H9 (cell line): Measurements from ENCODE around the gene LMCD1. TPM values are rescaled to one million over a fixed set of nuclear protein-coding genes. Genes with fewer than 3 reads are reported as not detected.

Experiments
- DNase-seq: peaks from one replicate; pipeline ENCODE4 v3.0.0-alpha.2; 2017
- H2AFZ ChIP-seq: one replicate; pipeline ENCODE4 v1.6.1; 2013; ENCODE audit warnings: mild to moderate bottlenecking, low read length, control low read depth, moderate library complexity
- H2AK5ac ChIP-seq: 2 replicates; pipeline ENCODE4 v1.6.1; 2013; ENCODE audit warnings: low read length, control low read depth, mixed read lengths; ENCODE audit not compliant: insufficient read length
- H2BK120ac ChIP-seq: one replicate; pipeline ENCODE4 v1.6.1; 2013; ENCODE audit warnings: low read depth, mild to moderate bottlenecking, low read length, control low read depth, inconsistent platforms; ENCODE audit not compliant: poor library complexity, severe bottlenecking
- H2BK12ac ChIP-seq: 2 replicates; pipeline ENCODE4 v1.6.1; 2013; ENCODE audit warnings: low read length, control low read depth, mixed read lengths, low read depth; ENCODE audit not compliant: insufficient read length
- H2BK15ac ChIP-seq: 2 replicates; pipeline ENCODE4 v1.6.1; 2013; ENCODE audit warnings: low read depth, low read length, control low read depth
- H2BK20ac ChIP-seq: one replicate; pipeline ENCODE4 v1.6.1; 2013; ENCODE audit warnings: low read depth, mild to moderate bottlenecking, low read length, control low read depth, inconsistent platforms; ENCODE audit not compliant: poor library complexity, severe bottlenecking
- H2BK5ac ChIP-seq: 2 replicates; pipeline ENCODE4 v1.6.1; 2013; ENCODE audit warnings: low read length, control low read depth, mixed read lengths; ENCODE audit not compliant: insufficient read length
- H3K14ac ChIP-seq: 2 replicates; pipeline ENCODE4 v1.6.1; 2013; ENCODE audit warnings: low read length, control low read depth; ENCODE audit not compliant: insufficient read depth
- H3K18ac ChIP-seq: 2 replicates; pipeline ENCODE4 v1.6.1; 2013; ENCODE audit warnings: low read depth, mild to moderate bottlenecking, mixed read lengths, low read length, control low read depth; ENCODE audit not compliant: insufficient read length
- H3K23ac ChIP-seq: 2 replicates; pipeline ENCODE4 v1.6.1; 2013; ENCODE audit warnings: low read length, control low read depth, mixed read lengths, low read depth; ENCODE audit not compliant: insufficient read length
- H3K23me2 ChIP-seq: 2 replicates; pipeline ENCODE4 v1.6.1; 2013; ENCODE audit warnings: low read depth, mild to moderate bottlenecking, mixed read lengths, low read length, control low read depth; ENCODE audit not compliant: insufficient read length, poor library complexity, severe bottlenecking
- H3K27ac ChIP-seq: 2 replicates; pipeline ENCODE4 v1.5.1; 2013; ENCODE audit warnings: low read length, control low read depth, mixed read lengths, low read depth; ENCODE audit not compliant: insufficient read length
- H3K27me3 ChIP-seq: 2 replicates; pipeline ENCODE4 v1.6.1; 2013; ENCODE audit warnings: low read length, control low read depth, inconsistent platforms; ENCODE audit not compliant: insufficient read depth
- H3K4ac ChIP-seq: 2 replicates; pipeline ENCODE4 v1.6.1; 2013; ENCODE audit warnings: low read depth, mild to moderate bottlenecking, control low read depth, inconsistent platforms, low read length, moderate library complexity
- H3K4me1 ChIP-seq: 2 replicates; pipeline ENCODE4 v1.6.1; 2013; ENCODE audit warnings: low read length, control low read depth, inconsistent platforms; ENCODE audit not compliant: insufficient read depth
- H3K4me2 ChIP-seq: 2 replicates; pipeline ENCODE4 v1.6.1; 2013; ENCODE audit warnings: low read length, control low read depth, mixed read lengths; ENCODE audit not compliant: insufficient read length, insufficient read depth
- H3K56ac ChIP-seq: 2 replicates; pipeline ENCODE4 v1.6.1; 2013; ENCODE audit warnings: low read depth, mild to moderate bottlenecking, mixed read lengths, low read length, control low read depth; ENCODE audit not compliant: insufficient read length
- H3K79me1 ChIP-seq: 2 replicates; pipeline ENCODE4 v1.6.1; 2013; ENCODE audit warnings: low read depth, mild to moderate bottlenecking, moderate library complexity, low read length, control low read depth, inconsistent platforms; ENCODE audit not compliant: insufficient read depth, poor library complexity, severe bottlenecking
- H3K79me2 ChIP-seq: 2 replicates; pipeline ENCODE4 v1.6.1; 2013; ENCODE audit warnings: low read length, control low read depth, inconsistent platforms; ENCODE audit not compliant: insufficient read depth
- H3K9ac ChIP-seq: 2 replicates; pipeline ENCODE4 v1.6.1; 2013; ENCODE audit warnings: low read length, control low read depth, mixed read lengths; ENCODE audit not compliant: insufficient read length; ENCODE audit errors: extremely low read depth
- H3K9me3 ChIP-seq: one replicate; pipeline ENCODE4 v1.6.1; 2013; ENCODE audit warnings: low read depth, low read length, inconsistent platforms; ENCODE audit not compliant: control insufficient read depth
- H3T11ph ChIP-seq: one replicate; pipeline ENCODE4 v1.6.1; 2013; ENCODE audit warnings: mild to moderate bottlenecking, low read length, control low read depth, inconsistent platforms
- H4K20me1 ChIP-seq: one replicate; pipeline ENCODE4 v1.6.1; 2013; ENCODE audit not compliant: control insufficient read depth, insufficient read length, insufficient read depth
- H4K5ac ChIP-seq: 2 replicates; pipeline ENCODE4 v1.6.1; 2013; ENCODE audit warnings: low read depth, mild to moderate bottlenecking, mixed read lengths, low read length, control low read depth; ENCODE audit not compliant: insufficient read length
- H4K8ac ChIP-seq: replicated peaks from 2 replicates; pipeline ENCODE4 v1.6.1; 2013; ENCODE audit warnings: low read length, control low read depth, mixed read lengths, low read depth; ENCODE audit not compliant: insufficient read length
- H4K91ac ChIP-seq: 2 replicates; pipeline ENCODE4 v1.6.1; 2013; ENCODE audit warnings: low read depth, mild to moderate bottlenecking, moderate library complexity, mixed read lengths, low read length, control low read depth; ENCODE audit not compliant: insufficient read length
- H3K27ac Mint-ChIP-seq, 3 experiments: 2 replicates in 2 of 3; 3 replicates in 1 of 3; pipeline ENCODE4 v1.8.0; 2020 to 2021; ENCODE audit warnings: mixed read lengths in 3 of 3, mild to moderate bottlenecking in 1 of 3, moderate library complexity in 1 of 3
- H3K27me3 Mint-ChIP-seq: 2 replicates; pipeline ENCODE4 v1.8.0; 2021; ENCODE audit warnings: low read depth, mild to moderate bottlenecking, moderate library complexity, mixed read lengths
- H3K36me3 Mint-ChIP-seq, 3 experiments: 2 replicates in 2 of 3; 3 replicates in 1 of 3; pipeline ENCODE4 v1.8.0; 2020 to 2021; ENCODE audit warnings: low read depth in 3 of 3, mixed read lengths in 3 of 3; ENCODE audit not compliant: insufficient read depth in 1 of 3
- H3K4me1 Mint-ChIP-seq, 2 experiments: 2 replicates each; pipeline ENCODE4 v1.8.0; 2020; ENCODE audit warnings: mixed read lengths in 2 of 2
- H3K4me3 Mint-ChIP-seq, 2 experiments: 2 replicates in 1 of 2; 3 replicates in 1 of 2; pipeline ENCODE4 v1.8.0; 2020 to 2021; ENCODE audit warnings: mild to moderate bottlenecking in 2 of 2, mixed read lengths in 2 of 2, moderate library complexity in 1 of 2
- H3K9me3 Mint-ChIP-seq, 2 experiments: 2 replicates in 1 of 2; 3 replicates in 1 of 2; pipeline ENCODE4 v1.8.0; 2020; ENCODE audit warnings: mild to moderate bottlenecking in 2 of 2, mixed read lengths in 2 of 2, moderate library complexity in 1 of 2
- CTCF ChIP-seq: fragments of 200-600 bp; sonication (generic); conservative IDR thresholded peaks from 3 replicates; pipeline ENCODE4 v1.8.0; 2021; ENCODE audit warnings: antibody characterized with exemption, mild to moderate bottlenecking
- WGBS: extraction: QIAGEN DNeasy Blood & Tissue Kit; methylation state at CpG from one replicate; pipeline ENCODE4 v1.1.7; 2013; ENCODE audit warnings: missing lambda C conversion rate, low lambda C conversion rate, mixed read lengths; ENCODE audit not compliant: insufficient read length; ENCODE audit errors: extremely low coverage; 5-methylcytosine and 5-hydroxymethylcytosine counted together
- total RNA-seq: library from RNA; stranded (reverse); gene quantifications from 2 replicates; pipeline ENCODE4 v1.2.1, GENCODE V29; 2021

LMCD1 gene
- total RNA-seq, 1 experiment from 2014 or later = 19.2 TPM

- Mint-ChIP-seq H3K36me3 (peaks cover 6 to 43% (median 35%) of the 10 kb centered on the region in 3 experiments; a peak in 6 of 7 replicates), H3K4me3 (no peak overlapping the region), H3K27ac (peak overlapping the region in 2 of 3 experiments; percentile 55 to 79; a peak in 2 of 7 replicates), H3K4me1 (peaks cover 9 to 11% of the 10 kb centered on the region in 2 experiments), H3K27me3 (no peaks in the 10 kb centered on the region), H3K9me3 (peaks cover 7 to 11% of the 10 kb centered on the region in 2 experiments; a peak in 3 of 5 replicates)
- Histone ChIP-seq H3K14ac (no peak overlapping the region), H2BK5ac (no peak overlapping the region), H3K18ac (no peak overlapping the region), H3K27me3 (no peaks in the 10 kb centered on the region), H4K8ac (no peak overlapping the region), H3K4me1 (no peaks in the 10 kb centered on the region), H3K79me1 (no peaks in the 10 kb centered on the region), H2AFZ (no peak overlapping the region), H3K4ac (no peak overlapping the region), H3K23me2 (no peaks in the 10 kb centered on the region), H3K4me2 (no peak overlapping the region), H3K9ac (no peak overlapping the region), H2AK5ac (no peak overlapping the region), H2BK20ac (no peak overlapping the region), H2BK15ac (no peak overlapping the region), H3K79me2 (no peaks in the 10 kb centered on the region), H3K56ac (no peak overlapping the region), H3T11ph (no peak overlapping the region), H4K91ac (no peak overlapping the region), H2BK12ac (no peak overlapping the region), H4K20me1 (no peaks in the 10 kb centered on the region), H3K9me3 (no peaks in the 10 kb centered on the region), H3K23ac (no peak overlapping the region), H4K5ac (no peak overlapping the region), H2BK120ac (no peak overlapping the region), H3K27ac (no peak overlapping the region)
- DNase-seq = no peak
- no peak for TF ChIP-seq CTCF
- no CpG with 5 or more reads among the region's 3 CpGs for WGBS
These were observed 15.2 kb upstream of the LMCD1 start for GRCh38 chr3:8486434-8486833.
